Epithelial cell of esophagus (primary cell): ENCODE measurements around the gene ZXDB.
A peak's percentile ranks its signal among the peaks of the same experiment; 100 is the strongest.
"Not testable (repeated sequence)": the region's sequence is repeated elsewhere in the genome, so short reads cannot be mapped to it uniquely, and the experiment has no call there.

ENCODE experiments used
- DNase-seq: peaks from one replicate; pipeline ENCODE4 v3.0.0; 2010; ENCODE audit warnings: low read depth
- H3K4me3 ChIP-seq: 2 replicates; pipeline ENCODE4 v1.5.1; 2011; ENCODE audit warnings: mild to moderate bottlenecking, low read length, control low read depth
- TF ChIP-seq, protein P1 (sequence below): IDR thresholded peaks from 2 replicates; pipeline ENCODE4 v1.5.1; 2011; ENCODE audit warnings: low read depth, mild to moderate bottlenecking, low read length, control low read depth, inconsistent platforms; ENCODE audit not compliant: insufficient read depth; ENCODE audit errors: missing control alignments

Gene ZXDB

DNA sequence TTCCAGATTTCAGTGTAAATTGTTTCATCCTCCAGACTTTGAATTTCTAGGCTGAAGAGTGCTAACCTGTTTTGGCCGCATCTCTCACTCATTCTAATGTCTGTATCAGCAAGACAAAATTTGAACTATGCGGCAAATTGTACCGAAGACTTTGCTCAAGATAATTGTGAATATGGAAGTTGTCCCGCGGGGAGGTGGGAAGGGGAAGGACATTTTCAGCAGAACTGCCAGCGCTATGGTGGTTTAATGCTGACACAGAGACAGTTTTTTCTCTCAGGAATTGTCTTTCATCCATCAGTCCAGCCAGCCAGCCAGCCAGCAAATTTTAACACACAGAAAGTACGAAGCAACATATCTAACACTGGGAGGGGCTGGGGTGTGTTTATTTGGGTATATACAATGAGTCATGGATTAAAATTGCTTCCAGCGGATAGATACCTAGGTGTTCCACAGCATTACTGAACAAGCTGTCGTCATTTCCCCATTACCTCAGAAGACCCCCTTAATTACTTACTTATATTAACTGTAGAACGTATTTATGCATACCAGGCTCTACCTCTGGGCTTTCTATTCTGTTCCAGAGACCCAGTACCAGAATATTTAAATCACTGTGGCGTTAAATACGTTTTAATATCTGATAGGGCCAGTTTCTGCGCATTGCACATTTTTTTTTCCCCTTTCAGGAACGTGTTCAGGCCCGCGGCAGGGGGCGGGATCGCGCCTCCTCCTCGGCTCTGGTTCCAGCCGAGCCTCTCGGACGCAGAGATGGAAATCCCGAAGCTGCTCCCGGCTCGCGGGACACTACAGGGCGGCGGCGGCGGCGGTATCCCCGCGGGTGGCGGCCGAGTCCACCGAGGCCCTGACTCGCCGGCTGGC lies at the start of gene ZXDB:
TSS of gene ZXDB (plus strand) at position 728 of the 876 bp plus-strand sequence. CDS start at position 766, 38 bp downstream.
- peak; percentile 73 for DNase-seq
- peak within 1 kb of the TSS; percentile 39 for H3K4me3 ChIP-seq

DNA sequence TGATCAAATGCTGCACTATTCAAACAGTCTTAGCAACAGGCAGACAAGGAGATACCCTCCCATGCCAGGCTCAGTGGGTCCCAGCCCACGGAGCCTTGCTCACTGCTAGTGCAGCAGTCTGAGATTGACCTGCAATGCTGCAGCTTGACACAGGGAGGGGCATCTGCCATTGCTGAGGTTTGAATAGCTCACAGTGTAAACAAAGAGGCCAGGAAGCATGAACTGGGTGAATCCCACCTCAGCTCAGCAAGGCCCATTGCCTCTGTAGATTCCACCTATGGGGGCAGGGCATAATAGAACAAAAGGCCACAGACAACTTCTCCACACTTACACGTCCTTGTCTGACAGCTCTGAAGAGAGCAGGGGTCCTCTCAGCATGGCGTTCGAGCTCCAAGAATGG lies 26.6 kb upstream of the ZXDB start:
- TF ChIP-seq, protein P1, sequence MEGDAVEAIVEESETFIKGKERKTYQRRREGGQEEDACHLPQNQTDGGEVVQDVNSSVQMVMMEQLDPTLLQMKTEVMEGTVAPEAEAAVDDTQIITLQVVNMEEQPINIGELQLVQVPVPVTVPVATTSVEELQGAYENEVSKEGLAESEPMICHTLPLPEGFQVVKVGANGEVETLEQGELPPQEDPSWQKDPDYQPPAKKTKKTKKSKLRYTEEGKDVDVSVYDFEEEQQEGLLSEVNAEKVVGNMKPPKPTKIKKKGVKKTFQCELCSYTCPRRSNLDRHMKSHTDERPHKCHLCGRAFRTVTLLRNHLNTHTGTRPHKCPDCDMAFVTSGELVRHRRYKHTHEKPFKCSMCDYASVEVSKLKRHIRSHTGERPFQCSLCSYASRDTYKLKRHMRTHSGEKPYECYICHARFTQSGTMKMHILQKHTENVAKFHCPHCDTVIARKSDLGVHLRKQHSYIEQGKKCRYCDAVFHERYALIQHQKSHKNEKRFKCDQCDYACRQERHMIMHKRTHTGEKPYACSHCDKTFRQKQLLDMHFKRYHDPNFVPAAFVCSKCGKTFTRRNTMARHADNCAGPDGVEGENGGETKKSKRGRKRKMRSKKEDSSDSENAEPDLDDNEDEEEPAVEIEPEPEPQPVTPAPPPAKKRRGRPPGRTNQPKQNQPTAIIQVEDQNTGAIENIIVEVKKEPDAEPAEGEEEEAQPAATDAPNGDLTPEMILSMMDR, result no peak
- H3K4me3 ChIP-seq, result no peak overlapping the region
- no peak for DNase-seq

DNA sequence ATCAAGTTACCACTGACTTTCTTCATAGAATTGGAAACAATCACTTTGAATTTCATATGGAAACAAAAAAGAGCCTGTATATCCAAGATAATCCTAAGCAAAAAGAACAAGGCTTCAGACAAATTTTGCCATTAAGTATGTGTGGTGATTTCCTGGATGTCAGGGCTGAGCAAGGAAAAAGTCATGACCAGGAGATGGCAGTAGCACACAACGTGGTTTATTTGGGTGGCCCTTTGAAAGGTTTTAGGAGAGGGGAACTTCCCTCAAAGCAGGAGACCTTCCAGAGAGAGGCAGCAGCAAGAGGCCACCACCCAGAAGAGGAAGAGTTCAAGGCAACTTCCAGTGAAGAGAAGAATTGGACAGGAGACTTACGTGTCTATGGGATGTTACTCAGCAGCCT lies 18.1 kb upstream of the ZXDB start:
- TF ChIP-seq, protein P1, result peak; percentile 47
- H3K4me3 ChIP-seq, result no peak overlapping the region
- DNase-seq, result peak; percentile 24

DNA sequence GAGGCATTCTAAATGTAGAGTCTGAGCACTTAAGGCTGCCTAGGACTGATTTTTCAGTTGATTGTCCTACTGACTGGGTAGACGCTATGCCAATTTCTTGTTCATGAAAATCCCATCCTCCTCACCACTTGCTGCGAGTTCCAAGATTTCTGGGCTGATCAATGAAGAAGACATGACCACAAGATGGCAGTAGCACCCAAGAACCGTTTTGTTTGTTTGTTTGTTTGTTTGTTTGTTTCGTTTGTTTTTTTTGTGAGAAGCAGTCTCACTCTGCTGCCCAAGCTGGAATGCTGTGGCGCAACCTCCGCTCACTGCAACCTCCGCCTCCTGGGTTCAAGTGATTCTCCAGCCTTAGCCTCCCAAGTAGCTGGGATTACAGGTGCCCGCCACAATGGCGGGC lies 8.9 kb upstream of the ZXDB start:
- DNase-seq, result not testable (repeated sequence)

DNA sequence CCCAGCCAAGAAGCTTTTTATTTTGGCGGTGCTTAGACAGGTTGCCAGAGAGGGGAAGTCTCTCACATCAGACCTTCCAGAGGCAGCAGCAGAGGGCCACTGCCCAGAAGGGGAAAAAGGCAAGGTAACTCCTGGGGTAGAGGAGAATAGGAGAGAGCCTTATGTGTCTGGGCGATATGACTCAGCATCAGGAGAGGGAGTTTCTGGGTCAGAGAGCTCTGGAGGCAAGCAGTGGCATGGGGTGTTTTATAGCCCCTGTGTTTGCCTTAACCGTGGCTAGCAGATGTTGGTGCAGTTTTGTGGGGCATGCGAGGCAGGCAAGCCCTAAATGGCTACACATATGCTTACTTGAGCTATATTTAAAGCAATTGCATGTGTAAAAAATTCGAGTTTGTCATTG lies 8.3 kb upstream of the ZXDB start:
- DNase-seq, result peak; percentile 27
- no peak overlapping the region for H3K4me3 ChIP-seq
- TF ChIP-seq, protein P1, result no peak

More for the DNA sequence above, 8.9 kb upstream of the ZXDB start:
- H3K4me3 ChIP-seq, result not testable (repeated sequence)
- TF ChIP-seq, protein P1, result peak; percentile 51

DNA sequence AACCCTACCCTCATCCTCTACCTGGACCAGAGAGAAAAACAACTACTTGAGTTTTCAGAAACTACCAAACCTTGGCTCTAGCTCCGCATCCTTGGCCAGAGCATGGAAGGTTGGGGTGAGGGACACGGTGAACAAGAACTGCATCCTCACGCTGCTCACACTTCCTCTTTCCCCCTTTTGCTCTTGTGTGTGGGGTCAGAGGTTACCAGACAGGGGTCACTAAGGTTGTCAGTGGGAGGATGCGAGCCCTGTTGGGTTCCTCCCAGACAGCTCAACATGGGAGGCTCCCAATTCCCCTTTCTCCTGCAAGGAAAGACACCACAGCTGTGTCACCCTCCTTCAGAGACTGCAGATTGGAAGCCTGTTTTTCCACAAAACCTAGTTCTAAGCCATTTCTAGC lies 5.5 kb upstream of the ZXDB start:
- H3K4me3 ChIP-seq, result no peak overlapping the region
- TF ChIP-seq, protein P1, result no peak

DNA sequence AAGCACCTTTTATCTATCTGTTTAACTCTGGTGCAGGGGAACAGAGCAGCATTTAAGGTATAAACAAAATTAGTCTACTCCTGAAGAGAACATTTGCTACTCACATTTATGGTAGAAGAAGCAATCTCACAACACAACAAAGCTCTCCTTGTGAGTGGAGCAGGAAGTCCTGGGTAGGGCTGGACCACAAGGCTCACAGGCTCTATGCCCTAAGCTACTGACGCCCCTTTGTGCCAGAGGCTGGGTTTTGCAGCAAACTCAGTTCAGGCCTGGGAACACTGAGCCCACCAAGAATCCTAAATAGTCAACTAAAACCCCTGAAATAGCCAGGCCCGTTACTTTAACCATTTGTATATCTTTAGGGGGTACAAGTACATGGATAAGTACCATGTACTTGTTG lies 4.7 kb upstream of the ZXDB start:
- TF ChIP-seq, protein P1, result no peak
- H3K4me3 ChIP-seq, result no peak overlapping the region
- no peak for DNase-seq

More for the DNA sequence above, 5.5 kb upstream of the ZXDB start:
- DNase-seq, result no peak
